Kidney epithelial cell (primary cell): ENCODE measurements around the gene GPHA2. TPM values are rescaled to one million over a fixed set of nuclear protein-coding genes. Genes with fewer than 3 reads are reported as not detected.

Source experiments
- DNase-seq: peaks from one replicate; pipeline ENCODE4 v3.0.0-alpha.2; 2010; ENCODE audit warnings: low read depth
- H3K27me3 ChIP-seq: 2 replicates; pipeline ENCODE4 v1.6.0; 2011; ENCODE audit warnings: low read length; ENCODE audit not compliant: control insufficient read depth, insufficient read depth
- H3K36me3 ChIP-seq: 2 replicates; pipeline ENCODE4 v1.5.1; 2011; ENCODE audit warnings: low read length; ENCODE audit not compliant: control insufficient read depth, insufficient read depth
- H3K4me3 ChIP-seq: 2 replicates; pipeline ENCODE4 v1.5.1; 2011; ENCODE audit warnings: low read depth, mild to moderate bottlenecking, control low read depth, low read length
- total RNA-seq: library from RNA; depleted of rRNA; stranded (reverse); fragments of >200 nt; gene quantifications from 2 replicates; pipeline ENCODE4 v1.2.3, GENCODE V29; 2015
- TF ChIP-seq, protein P1 (sequence below): IDR thresholded peaks from 2 replicates; pipeline ENCODE4 v1.5.1; 2011; ENCODE audit warnings: mild to moderate bottlenecking, moderate library complexity, low read length, control low read depth, inconsistent platforms; ENCODE audit not compliant: insufficient read depth, poor library complexity, severe bottlenecking

The GPHA2 gene
- total RNA-seq, 1 donor from 2014 or later = not detected

GRCh38 chr11:64905516-64906313 is 30.0 kb downstream of the GPHA2 start:
- Histone ChIP-seq H3K27me3 (no peaks in the 10 kb centered on the region), H3K4me3 (no peak overlapping the region), H3K36me3 (no peaks in the 10 kb centered on the region)
- no peak for DNase-seq
- TF ChIP-seq, protein P1, sequence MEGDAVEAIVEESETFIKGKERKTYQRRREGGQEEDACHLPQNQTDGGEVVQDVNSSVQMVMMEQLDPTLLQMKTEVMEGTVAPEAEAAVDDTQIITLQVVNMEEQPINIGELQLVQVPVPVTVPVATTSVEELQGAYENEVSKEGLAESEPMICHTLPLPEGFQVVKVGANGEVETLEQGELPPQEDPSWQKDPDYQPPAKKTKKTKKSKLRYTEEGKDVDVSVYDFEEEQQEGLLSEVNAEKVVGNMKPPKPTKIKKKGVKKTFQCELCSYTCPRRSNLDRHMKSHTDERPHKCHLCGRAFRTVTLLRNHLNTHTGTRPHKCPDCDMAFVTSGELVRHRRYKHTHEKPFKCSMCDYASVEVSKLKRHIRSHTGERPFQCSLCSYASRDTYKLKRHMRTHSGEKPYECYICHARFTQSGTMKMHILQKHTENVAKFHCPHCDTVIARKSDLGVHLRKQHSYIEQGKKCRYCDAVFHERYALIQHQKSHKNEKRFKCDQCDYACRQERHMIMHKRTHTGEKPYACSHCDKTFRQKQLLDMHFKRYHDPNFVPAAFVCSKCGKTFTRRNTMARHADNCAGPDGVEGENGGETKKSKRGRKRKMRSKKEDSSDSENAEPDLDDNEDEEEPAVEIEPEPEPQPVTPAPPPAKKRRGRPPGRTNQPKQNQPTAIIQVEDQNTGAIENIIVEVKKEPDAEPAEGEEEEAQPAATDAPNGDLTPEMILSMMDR = no peak

DNA sequence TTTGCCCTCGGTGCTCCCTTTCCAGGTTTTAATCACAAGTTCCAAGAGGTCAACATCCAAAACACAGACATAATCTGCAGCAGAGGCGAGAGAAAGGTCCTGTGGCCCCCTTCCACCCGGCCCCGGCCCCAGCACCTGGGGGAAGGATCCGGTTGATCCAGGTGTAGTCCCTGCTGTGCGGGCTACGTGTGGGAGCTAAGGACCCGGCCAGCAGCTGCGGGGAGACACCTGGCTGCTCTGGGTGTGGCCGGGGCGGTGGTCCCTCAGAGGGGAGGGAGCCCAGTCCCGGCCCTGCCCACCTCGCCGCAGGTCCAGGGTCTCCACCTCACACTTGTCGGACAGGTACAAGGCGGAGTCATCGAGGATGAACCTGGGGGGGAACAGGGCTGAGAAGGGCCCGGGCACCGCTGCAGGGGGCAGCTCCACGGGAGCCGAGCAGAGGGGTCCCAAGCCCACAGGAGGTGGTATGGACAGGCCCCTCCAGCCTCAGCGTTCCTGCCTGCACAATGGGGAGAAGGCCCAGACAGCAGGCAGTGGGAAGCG is 32.3 kb downstream of the GPHA2 start:
- no peak overlapping the region for H3K4me3 ChIP-seq
- no peaks in the 10 kb centered on the region for H3K36me3 ChIP-seq
- TF ChIP-seq, protein P1 = no peak
- no peaks in the 10 kb centered on the region for H3K27me3 ChIP-seq
- no peak for DNase-seq

GRCh38 chr11:64902102-64902900 is 33.4 kb downstream of the GPHA2 start:
- TF ChIP-seq, protein P1 = no peak
- no peaks in the 10 kb centered on the region for H3K36me3 ChIP-seq
- DNase-seq = no peak
- H3K4me3 ChIP-seq = no peak overlapping the region
- H3K27me3 ChIP-seq = no peaks in the 10 kb centered on the region

DNA sequence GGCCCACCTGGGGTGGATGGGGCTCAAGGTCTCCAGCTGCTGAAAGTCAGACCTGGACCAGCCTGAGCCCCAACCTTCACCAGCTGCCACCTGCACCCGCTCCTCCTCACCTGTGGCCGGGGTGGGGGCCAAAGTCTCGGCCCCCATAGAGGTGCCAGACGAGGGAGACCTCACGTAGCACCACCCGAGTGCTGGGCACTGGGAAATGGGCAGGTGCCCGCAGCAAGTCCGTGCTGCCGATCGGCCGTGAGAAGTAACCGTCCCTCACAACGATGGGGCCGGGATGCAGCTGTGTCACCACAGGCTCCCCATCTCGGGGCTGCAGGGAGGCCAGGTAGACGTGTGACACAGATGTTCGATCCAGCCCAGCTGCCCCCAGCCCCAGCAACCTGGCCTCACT is 34.9 kb downstream of the GPHA2 start:
- no peak for DNase-seq
- TF ChIP-seq, protein P1 = no peak
- Histone ChIP-seq H3K36me3 (no peaks in the 10 kb centered on the region), H3K4me3 (no peak overlapping the region), H3K27me3 (no peaks in the 10 kb centered on the region)

- TF ChIP-seq, protein P1 = no peak
- H3K27me3 ChIP-seq = no peaks in the 10 kb centered on the region
- no peak overlapping the region for H3K4me3 ChIP-seq
- no peak for DNase-seq
- no peaks in the 10 kb centered on the region for H3K36me3 ChIP-seq
Observed at GRCh38 chr11:64900263-64900678, 35.4 kb downstream of the GPHA2 start.
